HEK293 (cell line): Measurements from ENCODE around the gene WWOX.

Experiments used
- CTCF ChIA-PET: fragments of 350-600 bp; formaldehyde crosslinking; extraction: SDS; loops from one replicate; lab custom pipeline; 2021; ENCODE audit warnings: antibody characterized with exemption; lab: Yijun Ruan, JAX
- POLR2A ChIA-PET: fragments of 300-600 bp; formaldehyde crosslinking; extraction: SDS; loops from one replicate; lab custom pipeline; 2020; ENCODE audit warnings: antibody characterized with exemption, inconsistent platforms; lab: Yijun Ruan, JAX
- H3K27ac ChIP-seq: fragments of 200-500 bp; sonication (Bioruptor generic); 2 replicates; pipeline ENCODE4 v1.5.1; 2014; ENCODE audit warnings: low read depth, low read length, control low read depth, inconsistent platforms; ENCODE audit errors: extremely low read depth
- H3K36me3 ChIP-seq, 2 experiments: fragments of 200-500 bp in 1 of 2; sonication (Bioruptor generic) in 1 of 2; 1 replicate in 1 of 2; 2 replicates in 1 of 2; pipeline ENCODE4 v1.5.1; 2014 to 2017; ENCODE audit warnings: inconsistent platforms in 2 of 2, low read length in 2 of 2; ENCODE audit not compliant: control insufficient read depth in 2 of 2, insufficient read depth in 1 of 2
- H3K4me1 ChIP-seq: fragments of 200-500 bp; sonication (Bioruptor generic); 2 replicates; pipeline ENCODE4 v1.5.1; 2014; ENCODE audit warnings: mild to moderate bottlenecking, low read length, inconsistent platforms; ENCODE audit not compliant: control insufficient read depth, insufficient read depth
- H3K4me3 ChIP-seq: 2 replicates; pipeline ENCODE4 v1.5.1; 2011; ENCODE audit warnings: low read depth, mild to moderate bottlenecking, control low read depth, low read length, moderate library complexity
- H3K9me3 ChIP-seq: fragments of 200-500 bp; sonication (Bioruptor generic); 2 replicates; pipeline ENCODE4 v1.5.1; 2014; ENCODE audit warnings: low read depth, low read length, inconsistent platforms; ENCODE audit not compliant: control insufficient read depth, insufficient read depth
- FEZF1 ChIP-seq: fragments of 450-650 bp; formaldehyde crosslinking; IDR thresholded peaks from 2 replicates; pipeline ENCODE4 v1.5.1; 2016; ENCODE audit warnings: missing biosample characterization, missing genetic modification characterization
- KLF16 ChIP-seq: fragments of 450-650 bp; formaldehyde crosslinking; IDR thresholded peaks from 2 replicates; pipeline ENCODE4 v1.5.1; 2017; ENCODE audit warnings: missing biosample characterization, missing genetic modification characterization
- KLF7 ChIP-seq: fragments of 450-650 bp; formaldehyde crosslinking; IDR thresholded peaks from 2 replicates; pipeline ENCODE4 v1.5.1; 2016; ENCODE audit warnings: missing biosample characterization, missing genetic modification characterization, borderline replicate concordance
- SP7 ChIP-seq: fragments of 450-650 bp; formaldehyde crosslinking; IDR thresholded peaks from 2 replicates; pipeline ENCODE4 v1.5.1; 2016; ENCODE audit warnings: missing biosample characterization, missing genetic modification characterization
- ZNF223 ChIP-seq: fragments of 450-650 bp; formaldehyde crosslinking; IDR thresholded peaks from 2 replicates; pipeline ENCODE4 v1.5.1; 2016; ENCODE audit warnings: missing biosample characterization, missing genetic modification characterization
- ZNF530 ChIP-seq: fragments of 450-650 bp; formaldehyde crosslinking; IDR thresholded peaks from 2 replicates; pipeline ENCODE4 v1.5.1; 2016; ENCODE audit warnings: low read depth, missing biosample characterization, missing genetic modification characterization
- ZNF549 ChIP-seq: fragments of 450-650 bp; IDR thresholded peaks from 2 replicates; pipeline ENCODE4 v1.5.1; 2018; ENCODE audit warnings: missing biosample characterization, missing genetic modification characterization, mild to moderate bottlenecking, inconsistent platforms, moderate library complexity
- ZNF600 ChIP-seq: fragments of 450-650 bp; formaldehyde crosslinking; IDR thresholded peaks from 2 replicates; pipeline ENCODE4 v1.5.1; 2016; ENCODE audit warnings: missing biosample characterization, missing genetic modification characterization
- ZNF623 ChIP-seq: fragments of 450-650 bp; formaldehyde crosslinking; IDR thresholded peaks from 2 replicates; pipeline ENCODE4 v1.5.1; 2016; ENCODE audit warnings: missing biosample characterization, missing genetic modification characterization
- ZNF670 ChIP-seq: fragments of 450-650 bp; formaldehyde crosslinking; IDR thresholded peaks from 2 replicates; pipeline ENCODE4 v1.5.1; 2016; ENCODE audit warnings: missing biosample characterization, missing genetic modification characterization, low read depth
- ZNF707 ChIP-seq: fragments of 450-650 bp; formaldehyde crosslinking; IDR thresholded peaks from 2 replicates; pipeline ENCODE4 v1.5.1; 2016; ENCODE audit warnings: missing biosample characterization, missing genetic modification characterization
- ZNF768 ChIP-seq: fragments of 450-650 bp; formaldehyde crosslinking; IDR thresholded peaks from 2 replicates; pipeline ENCODE4 v1.5.1; 2018; ENCODE audit warnings: missing biosample characterization, mild to moderate bottlenecking, missing genetic modification characterization
- TF ChIP-seq, protein P1 (sequence below): fragments of 450-650 bp; formaldehyde crosslinking; IDR thresholded peaks from 2 replicates; pipeline ENCODE4 v1.5.0; 2017; ENCODE audit warnings: missing biosample characterization, missing genetic modification characterization, borderline replicate concordance

The WWOX gene

DNA sequence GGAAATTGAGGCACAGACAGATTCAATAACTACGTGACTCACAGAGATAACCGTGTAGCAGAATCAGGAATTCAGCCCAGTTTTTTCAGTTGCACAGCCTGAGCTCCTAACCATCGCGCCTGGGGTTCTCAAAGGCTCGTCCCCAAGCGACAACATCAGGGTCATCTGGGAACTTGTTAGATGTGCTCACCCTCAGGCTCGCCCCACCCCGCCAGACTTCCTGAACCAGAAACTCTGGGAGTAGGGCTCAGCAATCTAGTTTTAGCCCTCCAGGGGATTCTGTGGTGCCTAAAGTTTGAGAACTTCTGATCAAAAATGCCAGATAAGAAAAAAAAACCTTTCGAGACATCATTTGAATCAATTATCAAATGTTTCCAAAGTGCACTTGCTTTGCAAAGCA lies 559.8 kb downstream of the WWOX start:
- no peak overlapping the region for H3K27ac ChIP-seq
- H3K9me3 ChIP-seq = no peaks in the 10 kb centered on the region
- no peak overlapping the region for H3K4me3 ChIP-seq
- ChIA-PET POLR2A (no interaction called here), CTCF (interaction anchor here (0.6 kb wide), 1 partner anchor 1807 kb away, joined by 3 read pairs; no protein-coding TSS in a partner anchor)
- H3K36me3 ChIP-seq = no peaks in the 10 kb centered on the region
- no peak for TF ChIP-seq KLF16 (tag by site-specific recombination)
- H3K4me1 ChIP-seq = no peaks in the 10 kb centered on the region

DNA sequence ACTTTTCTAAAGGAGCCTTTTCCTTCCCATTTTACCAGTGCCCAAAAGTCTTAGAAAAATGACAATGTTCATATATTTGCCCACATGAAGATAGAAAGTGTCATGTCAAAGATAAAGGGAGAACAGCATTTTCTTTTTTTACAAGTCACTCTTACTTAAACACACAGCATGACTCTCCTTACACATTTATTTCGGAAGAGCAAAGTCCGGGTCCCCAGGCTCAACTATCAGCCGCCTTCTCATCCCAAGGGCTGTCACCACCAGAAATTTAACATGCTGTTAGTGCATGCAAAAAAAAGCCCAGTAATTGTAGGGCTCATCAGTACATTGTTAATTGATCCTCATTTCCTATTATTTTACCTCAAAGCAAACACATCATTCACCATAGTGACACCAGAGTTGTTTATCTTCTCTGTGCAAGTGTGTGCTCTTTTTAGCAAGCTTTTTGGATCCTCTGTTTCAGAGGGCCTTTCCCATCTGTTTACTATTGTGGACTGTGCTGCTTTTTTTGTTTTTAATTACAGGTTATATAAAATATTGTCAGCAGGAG lies 560.3 kb downstream of the WWOX start:
- H3K9me3 ChIP-seq = no peaks in the 10 kb centered on the region
- H3K4me1 ChIP-seq = no peaks in the 10 kb centered on the region
- no peaks in the 10 kb centered on the region for H3K36me3 ChIP-seq
- TF ChIP-seq ZNF530 = no peak
- peak; percentile 74 for TF ChIP-seq SP7 (tag by site-specific recombination)
- TF ChIP-seq FEZF1 (tag by site-specific recombination) = peak; percentile 55
- TF ChIP-seq, all 188 proteins: peak for 2
- CTCF ChIA-PET = no interaction called here
- H3K27ac ChIP-seq = no peak overlapping the region
- no peak overlapping the region for H3K4me3 ChIP-seq
- POLR2A ChIA-PET = no interaction called here

DNA sequence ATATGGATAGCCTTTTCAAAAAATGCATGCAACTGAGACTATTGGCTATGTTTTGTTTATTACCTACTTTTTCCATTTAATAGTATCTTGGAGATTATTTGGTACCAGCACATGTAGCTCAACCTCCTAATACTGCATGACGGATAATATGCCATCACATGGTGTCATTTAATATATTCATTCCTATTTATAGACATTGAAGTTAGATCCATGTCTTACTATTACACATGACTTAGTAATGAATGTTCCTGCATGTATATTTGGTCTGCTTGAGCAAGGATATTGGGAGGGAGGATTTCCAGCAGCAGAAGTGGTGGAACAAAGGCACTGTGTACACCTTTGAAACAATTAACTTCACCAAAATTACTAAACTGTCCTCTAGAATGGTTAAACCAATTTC lies 561.3 kb downstream of the WWOX start:
- Histone ChIP-seq H3K36me3 (no peaks in the 10 kb centered on the region), H3K9me3 (no peaks in the 10 kb centered on the region), H3K4me3 (no peak overlapping the region), H3K27ac (no peak overlapping the region), H3K4me1 (no peaks in the 10 kb centered on the region)
- TF ChIP-seq ZNF768 = no peak
- no peak for TF ChIP-seq ZNF549
- ChIA-PET CTCF (interaction anchor here (0.6 kb wide), 1 partner anchor 445 kb away, joined by 3 read pairs; no protein-coding TSS in a partner anchor), POLR2A (no interaction called here)

DNA sequence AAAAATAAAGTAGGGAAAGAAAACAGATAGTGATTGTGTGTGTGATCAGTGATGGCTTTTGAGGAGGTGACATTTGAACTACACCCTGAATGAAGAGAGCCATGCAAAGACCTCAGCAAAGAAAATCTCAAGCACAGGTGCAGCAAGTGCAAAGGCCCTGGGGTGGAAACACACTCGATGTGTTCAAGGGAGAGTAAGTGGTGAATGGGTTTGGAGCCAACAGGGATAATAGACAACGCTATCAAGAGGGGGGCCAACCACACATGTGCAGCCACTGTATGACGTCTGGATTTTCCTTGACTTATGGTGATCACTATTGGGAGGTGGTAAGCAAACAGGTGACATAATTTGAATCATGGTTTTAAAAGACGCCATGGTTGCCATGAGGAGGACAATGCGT lies 564.2 kb downstream of the WWOX start:
- H3K27ac ChIP-seq = no peak overlapping the region
- H3K36me3 ChIP-seq = no peaks in the 10 kb centered on the region
- no peaks in the 10 kb centered on the region for H3K4me1 ChIP-seq
- CTCF ChIA-PET = no interaction called here
- TF ChIP-seq KLF7 (tag by site-specific recombination) = no peak
- TF ChIP-seq ZNF623 = peak; percentile 81
- no peak for TF ChIP-seq ZNF670 (tag by site-specific recombination)
- TF ChIP-seq ZNF223 (tag by site-specific recombination) = no peak
- TF ChIP-seq, protein P1, sequence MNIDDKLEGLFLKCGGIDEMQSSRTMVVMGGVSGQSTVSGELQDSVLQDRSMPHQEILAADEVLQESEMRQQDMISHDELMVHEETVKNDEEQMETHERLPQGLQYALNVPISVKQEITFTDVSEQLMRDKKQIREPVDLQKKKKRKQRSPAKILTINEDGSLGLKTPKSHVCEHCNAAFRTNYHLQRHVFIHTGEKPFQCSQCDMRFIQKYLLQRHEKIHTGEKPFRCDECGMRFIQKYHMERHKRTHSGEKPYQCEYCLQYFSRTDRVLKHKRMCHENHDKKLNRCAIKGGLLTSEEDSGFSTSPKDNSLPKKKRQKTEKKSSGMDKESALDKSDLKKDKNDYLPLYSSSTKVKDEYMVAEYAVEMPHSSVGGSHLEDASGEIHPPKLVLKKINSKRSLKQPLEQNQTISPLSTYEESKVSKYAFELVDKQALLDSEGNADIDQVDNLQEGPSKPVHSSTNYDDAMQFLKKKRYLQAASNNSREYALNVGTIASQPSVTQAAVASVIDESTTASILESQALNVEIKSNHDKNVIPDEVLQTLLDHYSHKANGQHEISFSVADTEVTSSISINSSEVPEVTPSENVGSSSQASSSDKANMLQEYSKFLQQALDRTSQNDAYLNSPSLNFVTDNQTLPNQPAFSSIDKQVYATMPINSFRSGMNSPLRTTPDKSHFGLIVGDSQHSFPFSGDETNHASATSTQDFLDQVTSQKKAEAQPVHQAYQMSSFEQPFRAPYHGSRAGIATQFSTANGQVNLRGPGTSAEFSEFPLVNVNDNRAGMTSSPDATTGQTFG (tag by site-specific recombination) = no peak
- TF ChIP-seq ZNF600 (tag by site-specific recombination) = no peak
- no peak for TF ChIP-seq ZNF707
- TF ChIP-seq, all 188 proteins: peak for 1
- no peaks in the 10 kb centered on the region for H3K9me3 ChIP-seq
- POLR2A ChIA-PET = no interaction called here
- no peak overlapping the region for H3K4me3 ChIP-seq
